Heart left ventricle (tissue), 16 donors: ENCODE measurements around the gene COBL. TPM values are rescaled to one million over a fixed set of nuclear protein-coding genes. Genes with fewer than 3 reads are reported as not detected.
"Not testable (repeated sequence)": the region's sequence is repeated elsewhere in the genome, so short reads cannot be mapped to it uniquely, and the experiment has no call there.

Source experiments
- ATAC-seq, 4 donors: fragments of 200-7000 bp; cut with Tn5 transposase; one replicate each; pipeline ENCODE4 v1.9.1; 2020 to 2022; ENCODE audit warnings: moderate library complexity in 4 of 4, mild to moderate bottlenecking in 3 of 4, moderate number of reproducible peaks in 1 of 4
- DNase-seq, 5 donors: peaks; one replicate each; pipeline ENCODE4 v3.0.0-alpha.2; 2020
- H3K27ac ChIP-seq, 12 donors: fragments of 200-600 bp; sonication (generic) in 4 of 12; one replicate each; pipeline versions ENCODE4 v1.5.0 to v1.8.0; 2016 to 2022; ENCODE audit warnings: mild to moderate bottlenecking in 2 of 12
- H3K27me3 ChIP-seq, 9 donors: fragments of 200-600 bp; sonication (generic) in 2 of 9; one replicate each; pipeline versions ENCODE4 v1.5.1 to v1.8.0; 2016 to 2022; ENCODE audit warnings: mild to moderate bottlenecking in 3 of 9
- H3K36me3 ChIP-seq, 9 donors: fragments of 200-600 bp; sonication (generic) in 2 of 9; one replicate each; pipeline versions ENCODE4 v1.5.0 to v1.8.0; 2018 to 2022; ENCODE audit warnings: mild to moderate bottlenecking in 2 of 9
- H3K4me1 ChIP-seq, 12 donors: fragments of 200-600 bp; sonication (generic) in 4 of 12; one replicate each; pipeline versions ENCODE4 v1.5.0 to v1.8.0; 2016 to 2022; ENCODE audit warnings: mild to moderate bottlenecking in 3 of 12
- H3K4me3 ChIP-seq, 12 donors: fragments of 200-600 bp; sonication (generic) in 4 of 12; one replicate each; pipeline versions ENCODE4 v1.5.0 to v1.8.0; 2017 to 2022; ENCODE audit warnings: mild to moderate bottlenecking in 9 of 12, moderate library complexity in 4 of 12
- H3K9me3 ChIP-seq, 12 donors: fragments of 200-600 bp; sonication (generic) in 4 of 12; one replicate each; pipeline versions ENCODE4 v1.5.0 to v1.8.0; 2016 to 2022; ENCODE audit warnings: mild to moderate bottlenecking in 1 of 12
- POLR2A ChIP-seq, 2 donors: fragments of 450-650 bp; IDR thresholded peaks; one replicate each; pipeline ENCODE4 v1.6.1; 2017; ENCODE audit warnings: antibody characterized with exemption in 2 of 2, mild to moderate bottlenecking in 2 of 2, moderate library complexity in 2 of 2
- WGBS, 4 donors: extraction: QIAGEN DNeasy Blood & Tissue Kit in 2 of 4; methylation state at CpG; one replicate each; pipeline versions ENCODE4 v1.1.5 to v1.1.7; 2013 to 2018; 5-methylcytosine and 5-hydroxymethylcytosine counted together
- intact Hi-C, 10 donors: fragments of 100-400 bp; cut with DNase I; formaldehyde crosslinking; loops; one replicate each; pipeline versions ENCODE4 v1.11.1 to v1.14.2; 2022
- polyA plus RNA-seq, 2 donors: library from polyadenylated mRNA; stranded (reverse); fragments of 200-250 nt; gene quantifications; one replicate each; pipeline ENCODE4 v1.2.3, GENCODE V29; 2013
- total RNA-seq, 9 donors: library from RNA; depleted of rRNA in 2 of 9; stranded (reverse); fragments of >200 nt in 2 of 9; fragmentation: NEBNext Ultra II Directional in 3 of 9; extraction: Animal tissue kit (Norgen Biotek cat#: 25700) in 3 of 9; gene quantifications; one replicate each; pipeline versions ENCODE4 v1.1.0 to v1.2.4, GENCODE V29; 2016 to 2023
- TF ChIP-seq, protein P1 (sequence below), 12 donors: fragments of 200-600 bp; sonication (generic) in 4 of 12; IDR thresholded peaks; one replicate each; pipeline versions ENCODE4 v1.5.0 to v1.8.0; 2018 to 2022; ENCODE audit warnings: antibody characterized with exemption in 12 of 12, mild to moderate bottlenecking in 5 of 12
- donor health status: ischemic (EF 13 %, LVEDD 7.1; RV severe dilation, severe dysfunction).
- donor health status: healthy with polysubstance abuse.
- donor health status: DM: no; HTN: yes; CAD: no.
- donor health status: DM: no; HTN: no; CAD: no.
- donor health status: ischemic (EF 25% LVEDD 6.9; RV normal size, moderate dysfunction).
- donor health status: ischemic (EF 25% LVEDD 5.7; RV mildly dilated, moderate dysfunction).
- donor health status: healthy.
- donor health status: DM: yes; HTN: yes; CAD: no.
- donor health status: ischemic (EF 35%, LVEDD 5.7; RV mildly dilated, moderate dysfunction).
- donor health status: nonischemic (EF 11% LVEDD 7.7; RV severe dilation, severe dysfunction).
- donor health status: DM: yes; HTN: yes; CAD: no.
- donor health status: PGD.
- donor health status: ischemic (EF 29% LVEDD 5.4; RV normal size, mild dysfunction).
- donor health status: nonischemic (EF 23%, LVEDD 6.1; RV moderate dilation, normal function).

The COBL gene
- total and polyA plus RNA-seq, 11 donors = 25.9 to 123 (median 80.4) TPM

DNA sequence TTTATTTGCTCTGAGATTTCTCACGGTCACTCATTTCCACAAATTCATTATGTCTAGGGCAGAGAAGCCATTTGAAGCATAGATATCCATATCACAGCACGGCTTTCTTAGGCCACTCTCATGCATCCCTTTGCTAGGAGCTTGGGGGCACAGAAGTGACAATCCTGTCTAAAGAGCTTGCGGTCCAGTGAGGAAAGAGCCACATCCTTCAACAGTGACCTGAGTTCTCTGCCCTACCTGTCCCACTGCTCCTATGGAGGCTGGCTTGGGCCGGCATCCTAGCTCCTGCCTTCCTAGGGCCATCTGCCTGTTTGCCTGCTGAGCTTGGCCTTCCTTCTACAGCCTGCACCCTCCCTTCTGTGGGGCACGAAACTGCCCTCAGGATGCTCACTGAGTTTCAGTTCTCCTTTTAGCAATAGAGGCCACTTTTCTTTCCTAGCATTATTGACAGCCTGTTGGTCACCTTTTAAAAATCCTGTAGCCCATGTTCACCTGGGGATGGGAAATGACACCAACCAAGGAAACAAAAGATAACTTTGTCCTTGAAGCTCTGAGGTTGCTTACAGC, 321.8 kb downstream of the COBL start:
- 73 to 92% (median 82%) methylated on average over 5 of the region's 5 CpGs for WGBS, 4 donors

DNA sequence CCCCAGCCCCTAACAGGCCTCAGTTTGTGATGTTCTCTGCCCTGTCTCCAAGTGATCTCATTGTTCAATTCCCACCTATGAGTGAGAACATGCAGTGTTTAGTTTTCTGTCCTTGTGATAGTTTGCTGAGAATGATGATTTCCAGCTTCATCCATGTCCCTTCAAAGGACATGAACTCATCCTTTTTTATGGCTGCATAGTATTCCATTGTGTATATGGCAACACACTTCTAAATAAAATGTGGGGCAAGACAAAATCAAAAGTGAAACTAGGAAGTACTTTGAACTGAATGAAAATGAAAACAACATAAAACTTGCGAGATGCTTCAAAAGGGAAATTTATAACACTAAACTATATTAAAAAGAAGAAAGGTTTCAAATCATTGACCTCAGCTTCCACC, 326.4 kb downstream of the COBL start:
- H3K27ac ChIP-seq, intact Hi-C loops, H3K4me1 ChIP-seq, H3K9me3 ChIP-seq, H3K36me3 ChIP-seq, H3K4me3 ChIP-seq, ATAC-seq, H3K27me3 ChIP-seq, DNase-seq: not testable (repeated sequence)
- WGBS, 4 donors = 90 to 96% (median 93%) methylated on average over 1 of the region's 1 CpG

More for the DNA sequence above, 321.8 kb downstream of the COBL start:
- no peak overlapping the region for H3K4me3 ChIP-seq
- H3K27me3 ChIP-seq = no peaks in the 10 kb centered on the region
- H3K4me1 ChIP-seq = no peaks in the 10 kb centered on the region
- intact Hi-C loops = no loop called here
- no peaks in the 10 kb centered on the region for H3K36me3 ChIP-seq
- H3K27ac ChIP-seq = no peak overlapping the region
- H3K9me3 ChIP-seq = peaks cover 0 to 4% (median 0%) of the 10 kb centered on the region in 12 donors
- ATAC-seq (no peak), DNase-seq (no peak)
- TF ChIP-seq, protein P1, sequence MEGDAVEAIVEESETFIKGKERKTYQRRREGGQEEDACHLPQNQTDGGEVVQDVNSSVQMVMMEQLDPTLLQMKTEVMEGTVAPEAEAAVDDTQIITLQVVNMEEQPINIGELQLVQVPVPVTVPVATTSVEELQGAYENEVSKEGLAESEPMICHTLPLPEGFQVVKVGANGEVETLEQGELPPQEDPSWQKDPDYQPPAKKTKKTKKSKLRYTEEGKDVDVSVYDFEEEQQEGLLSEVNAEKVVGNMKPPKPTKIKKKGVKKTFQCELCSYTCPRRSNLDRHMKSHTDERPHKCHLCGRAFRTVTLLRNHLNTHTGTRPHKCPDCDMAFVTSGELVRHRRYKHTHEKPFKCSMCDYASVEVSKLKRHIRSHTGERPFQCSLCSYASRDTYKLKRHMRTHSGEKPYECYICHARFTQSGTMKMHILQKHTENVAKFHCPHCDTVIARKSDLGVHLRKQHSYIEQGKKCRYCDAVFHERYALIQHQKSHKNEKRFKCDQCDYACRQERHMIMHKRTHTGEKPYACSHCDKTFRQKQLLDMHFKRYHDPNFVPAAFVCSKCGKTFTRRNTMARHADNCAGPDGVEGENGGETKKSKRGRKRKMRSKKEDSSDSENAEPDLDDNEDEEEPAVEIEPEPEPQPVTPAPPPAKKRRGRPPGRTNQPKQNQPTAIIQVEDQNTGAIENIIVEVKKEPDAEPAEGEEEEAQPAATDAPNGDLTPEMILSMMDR (IDR thresholded peaks at IDR 0.05) = no peak
- no peak for TF ChIP-seq POLR2A (IDR thresholded peaks at IDR 0.05)

DNA sequence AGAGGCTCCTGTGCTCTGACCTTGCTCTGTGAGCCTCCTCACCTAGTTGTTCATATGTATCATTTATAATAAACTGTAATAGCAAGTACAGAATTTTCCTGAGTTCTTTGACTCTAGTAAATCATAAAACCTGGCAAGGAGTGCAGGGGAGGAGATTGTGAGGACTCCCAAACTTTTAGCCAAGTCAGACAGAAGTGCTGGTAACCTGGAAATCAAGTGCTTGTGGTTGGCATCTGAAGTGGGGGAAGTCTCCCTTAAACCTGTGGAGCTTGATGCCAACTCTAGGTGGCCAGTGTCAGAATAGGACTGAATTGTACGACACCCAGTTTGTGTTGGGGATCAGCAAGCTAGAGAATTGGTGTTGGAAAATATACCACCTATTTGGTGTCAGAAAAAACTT, 327.6 kb downstream of the COBL start:
- WGBS, 4 donors = 91 to 94% (median 93%) methylated on average over 1 of the region's 1 CpG
- no peak for DNase-seq
- H3K27me3 ChIP-seq = no peaks in the 10 kb centered on the region

DNA sequence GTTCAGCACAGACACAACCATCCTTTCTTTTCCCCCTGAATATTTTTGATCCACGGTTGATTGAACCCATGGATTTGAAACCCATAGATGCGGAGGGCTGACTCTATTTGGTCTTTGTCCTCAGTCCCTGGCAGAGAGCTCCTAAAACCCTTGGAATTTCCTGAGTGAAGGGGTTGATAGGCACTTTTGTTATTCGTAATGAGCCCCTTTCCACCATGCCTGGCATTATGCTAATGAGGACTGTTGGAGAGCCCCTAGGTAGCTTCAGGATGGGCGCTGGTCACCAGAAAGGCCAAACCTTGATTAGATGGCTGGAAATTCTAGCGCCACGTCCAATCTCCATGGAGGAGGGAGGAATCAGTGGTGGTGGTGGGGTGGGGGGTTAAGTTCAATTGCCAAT, 328.1 kb downstream of the COBL start:
- Histone ChIP-seq H3K4me3 (no peak overlapping the region), H3K27ac (no peak overlapping the region), H3K27me3 (no peaks in the 10 kb centered on the region), H3K4me1 (no peaks in the 10 kb centered on the region), H3K9me3 (peaks cover 0 to 4% (median 0%) of the 10 kb centered on the region in 12 donors), H3K36me3 (no peaks in the 10 kb centered on the region)
- WGBS, 4 donors = 92 to 96% (median 93%) methylated on average over 6 of the region's 6 CpGs
- TF ChIP-seq POLR2A (IDR thresholded peaks at IDR 0.05) = no peak
- TF ChIP-seq, protein P1 (IDR thresholded peaks at IDR 0.05) = no peak
- intact Hi-C loops = no loop called here
- ATAC-seq (no peak), DNase-seq (no peak)

More for the DNA sequence above, 327.6 kb downstream of the COBL start:
- no peaks in the 10 kb centered on the region for H3K4me1 ChIP-seq
- peaks cover 0 to 4% (median 0%) of the 10 kb centered on the region in 12 donors for H3K9me3 ChIP-seq
- ATAC-seq = no peak
- no peaks in the 10 kb centered on the region for H3K36me3 ChIP-seq
- H3K27ac ChIP-seq = no peak overlapping the region
- no peak for TF ChIP-seq POLR2A (IDR thresholded peaks at IDR 0.05)
- TF ChIP-seq, protein P1 (IDR thresholded peaks at IDR 0.05) = no peak
- intact Hi-C loops = no loop called here
- no peak overlapping the region for H3K4me3 ChIP-seq

DNA sequence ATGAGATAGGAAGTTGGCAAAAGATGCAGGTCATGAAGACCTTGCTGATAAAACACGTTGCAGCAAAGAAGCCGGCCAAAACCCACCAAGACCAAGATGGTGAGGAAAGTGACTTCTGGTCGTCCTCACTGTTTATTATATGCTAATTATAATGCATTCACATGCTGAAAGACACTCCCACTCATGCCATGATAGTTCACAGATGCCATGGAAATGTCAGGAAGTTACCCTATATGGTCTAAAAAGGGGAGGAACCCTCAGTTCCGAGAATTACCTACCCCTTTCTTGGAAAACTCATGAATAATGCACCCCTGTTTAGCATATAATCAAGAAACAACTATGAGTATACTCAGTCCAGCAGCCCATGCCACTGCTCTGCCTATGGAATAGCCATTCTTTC, 331.5 kb downstream of the COBL start:
- Histone ChIP-seq H3K4me3 (no peak overlapping the region), H3K27me3 (no peaks in the 10 kb centered on the region), H3K4me1 (no peaks in the 10 kb centered on the region), H3K27ac (no peak overlapping the region), H3K9me3 (peaks cover 0 to under 1% (median 0%) of the 10 kb centered on the region in 12 donors), H3K36me3 (no peaks in the 10 kb centered on the region)
- TF ChIP-seq, protein P1 (IDR thresholded peaks at IDR 0.05) = no peak
- TF ChIP-seq POLR2A (IDR thresholded peaks at IDR 0.05) = no peak
- no peak for DNase-seq
- 66 to 72% (median 68%) methylated on average over 4 of the region's 4 CpGs for WGBS, 4 donors
- intact Hi-C loops = no loop called here
- ATAC-seq = no peak
